Stomach (tissue), 9 donors: Measurements from ENCODE around the gene EEFSEC. TPM values are rescaled to one million over a fixed set of nuclear protein-coding genes. Genes with fewer than 3 reads are reported as not detected.

ENCODE experiments used
- DNase-seq, 2 donors: peaks; one replicate each; pipeline versions ENCODE4 v3.0.0 to v3.0.0-alpha.2; 2013 to 2019
- H3K27ac ChIP-seq, 5 donors: fragments of 200-600 bp in 4 of 5; sonication (generic) in 4 of 5; one replicate each; pipeline ENCODE4 v1.5.1; 2013 to 2019; ENCODE audit warnings: mild to moderate bottlenecking in 1 of 5, moderate library complexity in 1 of 5
- H3K27me3 ChIP-seq, 3 donors: fragments of 200-600 bp; sonication (generic); one replicate each; pipeline ENCODE4 v1.5.1; 2017 to 2019; ENCODE audit warnings: mixed run types in 1 of 3
- H3K36me3 ChIP-seq, 4 donors: fragments of 200-600 bp; sonication (generic); 1 replicate in 3 of 4; 2 replicates in 1 of 4; pipeline ENCODE4 v1.5.1; 2016 to 2019
- H3K4me1 ChIP-seq, 4 donors: fragments of 200-600 bp; sonication (generic); one replicate each; pipeline ENCODE4 v1.5.1; 2016 to 2019
- H3K4me3 ChIP-seq, 4 donors: fragments of 200-600 bp; sonication (generic) in 3 of 4; one replicate each; pipeline ENCODE4 v1.5.1; 2016 to 2019; ENCODE audit warnings: mild to moderate bottlenecking in 1 of 4
- H3K9me3 ChIP-seq, 4 donors: fragments of 200-600 bp; sonication (generic); one replicate each; pipeline ENCODE4 v1.5.1; 2016 to 2019
- EP300 ChIP-seq: sonication (generic); formaldehyde crosslinking; IDR thresholded peaks from one replicate; pipeline ENCODE4 v1.6.1; 2017; ENCODE audit warnings: antibody characterized with exemption
- POLR2A ChIP-seq, 4 donors: fragments of 450-650 bp; IDR thresholded peaks; one replicate each; pipeline ENCODE4 v1.6.1; 2016; ENCODE audit warnings: antibody characterized with exemption in 4 of 4, control low read depth in 2 of 4, mild to moderate bottlenecking in 1 of 4, moderate library complexity in 1 of 4
- POLR2AphosphoS5 ChIP-seq, 3 donors: sonication (generic); formaldehyde crosslinking; IDR thresholded peaks; one replicate each; pipeline ENCODE4 v1.6.1; 2016; ENCODE audit warnings: antibody characterized with exemption in 3 of 3
- WGBS, 5 donors: extraction: QIAGEN DNeasy Blood & Tissue Kit in 3 of 5; methylation state at CpG; one replicate each; pipeline versions ENCODE4 v1.1.5 to v1.1.7; 2013 to 2018; 5-methylcytosine and 5-hydroxymethylcytosine counted together
- intact Hi-C: fragments of 100-400 bp; cut with DNase I; formaldehyde crosslinking; loops from one replicate; pipeline ENCODE4 v1.15.1; 2023; ENCODE audit warnings: low total_unique reads
- polyA plus RNA-seq, 3 donors: library from polyadenylated mRNA; stranded (reverse); fragments of 200-250 nt; gene quantifications; one replicate each; pipeline ENCODE4 v1.2.3, GENCODE V29; 2013
- total RNA-seq, 5 donors: library from RNA; depleted of rRNA; stranded (reverse); fragments of >200 nt; gene quantifications; one replicate each; pipeline versions ENCODE4 v1.1.0 to v1.2.3, GENCODE V29; 2014 to 2016
- TF ChIP-seq, protein P1 (sequence below), 7 experiments: fragments of 450-650 bp in 4 of 7; fragments of 200-600 bp in 3 of 7; sonication (generic) in 3 of 7; IDR thresholded peaks; one replicate each; pipeline ENCODE4 v1.5.1; 2016 to 2019; ENCODE audit warnings: antibody characterized with exemption in 7 of 7, control low read depth in 2 of 7, mild to moderate bottlenecking in 1 of 7
- donor health status: healthy with polysubstance abuse.
- donor health status: Bipolar disorder and iron deficiency.
- donor health status: healthy.

Gene EEFSEC
- total and polyA plus RNA-seq, 8 donors: 5.0 to 39.1 (median 13.2) TPM

GRCh38 chr3:128306481-128306880 is 153.2 kb downstream of the EEFSEC start:
- intact Hi-C loops: no loop called here
- H3K9me3 ChIP-seq: no peaks in the 10 kb centered on the region
- WGBS, 5 donors: 97 to 100% (median 98%) methylated on average over 2 of the region's 2 CpGs

DNA sequence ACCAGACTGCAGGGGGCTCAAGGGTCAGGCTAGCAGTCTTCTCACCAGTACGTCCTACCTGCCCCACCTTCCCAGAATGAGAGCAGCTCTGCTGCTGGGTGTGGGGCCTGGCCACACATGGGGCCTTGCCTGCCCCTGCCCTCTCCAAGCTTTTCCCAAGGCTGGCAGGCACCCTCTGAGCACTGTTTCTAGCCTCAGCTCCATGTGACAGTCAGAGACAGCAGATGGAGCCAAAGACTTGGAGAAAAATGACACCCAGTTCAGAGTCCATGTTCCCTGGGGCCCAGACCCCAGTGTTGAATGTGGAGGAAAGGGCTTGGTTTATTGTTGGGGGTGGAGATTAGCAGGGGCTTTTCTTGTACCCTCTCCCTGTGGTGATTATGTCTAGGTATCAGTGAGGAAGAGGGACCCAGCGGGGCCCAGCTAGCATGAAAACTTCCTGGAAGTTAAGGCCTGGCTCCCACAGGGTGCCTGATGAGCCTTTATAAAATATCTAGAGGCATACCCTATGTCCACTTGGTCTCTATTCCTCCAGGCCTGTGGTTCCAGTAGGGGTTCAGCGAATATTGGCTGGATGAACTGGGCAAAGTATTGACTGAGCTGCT is 153.8 kb downstream of the EEFSEC start:
- TF ChIP-seq EP300: no peak
- TF ChIP-seq, protein P1, sequence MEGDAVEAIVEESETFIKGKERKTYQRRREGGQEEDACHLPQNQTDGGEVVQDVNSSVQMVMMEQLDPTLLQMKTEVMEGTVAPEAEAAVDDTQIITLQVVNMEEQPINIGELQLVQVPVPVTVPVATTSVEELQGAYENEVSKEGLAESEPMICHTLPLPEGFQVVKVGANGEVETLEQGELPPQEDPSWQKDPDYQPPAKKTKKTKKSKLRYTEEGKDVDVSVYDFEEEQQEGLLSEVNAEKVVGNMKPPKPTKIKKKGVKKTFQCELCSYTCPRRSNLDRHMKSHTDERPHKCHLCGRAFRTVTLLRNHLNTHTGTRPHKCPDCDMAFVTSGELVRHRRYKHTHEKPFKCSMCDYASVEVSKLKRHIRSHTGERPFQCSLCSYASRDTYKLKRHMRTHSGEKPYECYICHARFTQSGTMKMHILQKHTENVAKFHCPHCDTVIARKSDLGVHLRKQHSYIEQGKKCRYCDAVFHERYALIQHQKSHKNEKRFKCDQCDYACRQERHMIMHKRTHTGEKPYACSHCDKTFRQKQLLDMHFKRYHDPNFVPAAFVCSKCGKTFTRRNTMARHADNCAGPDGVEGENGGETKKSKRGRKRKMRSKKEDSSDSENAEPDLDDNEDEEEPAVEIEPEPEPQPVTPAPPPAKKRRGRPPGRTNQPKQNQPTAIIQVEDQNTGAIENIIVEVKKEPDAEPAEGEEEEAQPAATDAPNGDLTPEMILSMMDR (IDR thresholded peaks at IDR 0.05): no peak
- Histone ChIP-seq H3K27me3 (no peaks in the 10 kb centered on the region), H3K4me1 (no peaks in the 10 kb centered on the region), H3K27ac (no peak overlapping the region), H3K4me3 (no peak overlapping the region), H3K36me3 (peaks cover 0 to 4% (median 0%) of the 10 kb centered on the region in 4 donors), H3K9me3 (no peaks in the 10 kb centered on the region)
- 92 to 100% (median 96%) methylated on average over 3 of the region's 3 CpGs for WGBS, 5 donors
- intact Hi-C loops: no loop called here
- DNase-seq: peak in 1 of 2 donors; percentile 55

More at GRCh38 chr3:128306481-128306880, 153.2 kb downstream of the EEFSEC start:
- Histone ChIP-seq H3K36me3 (peaks cover 0 to 4% (median 0%) of the 10 kb centered on the region in 4 donors), H3K4me3 (no peak overlapping the region), H3K4me1 (no peaks in the 10 kb centered on the region), H3K27ac (no peak overlapping the region), H3K27me3 (no peaks in the 10 kb centered on the region)
- TF ChIP-seq POLR2AphosphoS5 (IDR thresholded peaks at IDR 0.05) (no peak), EP300 (no peak), POLR2A (IDR thresholded peaks at IDR 0.05) (no peak)
- TF ChIP-seq, protein P1 (IDR thresholded peaks at IDR 0.05): no peak
- no peak for DNase-seq

DNA sequence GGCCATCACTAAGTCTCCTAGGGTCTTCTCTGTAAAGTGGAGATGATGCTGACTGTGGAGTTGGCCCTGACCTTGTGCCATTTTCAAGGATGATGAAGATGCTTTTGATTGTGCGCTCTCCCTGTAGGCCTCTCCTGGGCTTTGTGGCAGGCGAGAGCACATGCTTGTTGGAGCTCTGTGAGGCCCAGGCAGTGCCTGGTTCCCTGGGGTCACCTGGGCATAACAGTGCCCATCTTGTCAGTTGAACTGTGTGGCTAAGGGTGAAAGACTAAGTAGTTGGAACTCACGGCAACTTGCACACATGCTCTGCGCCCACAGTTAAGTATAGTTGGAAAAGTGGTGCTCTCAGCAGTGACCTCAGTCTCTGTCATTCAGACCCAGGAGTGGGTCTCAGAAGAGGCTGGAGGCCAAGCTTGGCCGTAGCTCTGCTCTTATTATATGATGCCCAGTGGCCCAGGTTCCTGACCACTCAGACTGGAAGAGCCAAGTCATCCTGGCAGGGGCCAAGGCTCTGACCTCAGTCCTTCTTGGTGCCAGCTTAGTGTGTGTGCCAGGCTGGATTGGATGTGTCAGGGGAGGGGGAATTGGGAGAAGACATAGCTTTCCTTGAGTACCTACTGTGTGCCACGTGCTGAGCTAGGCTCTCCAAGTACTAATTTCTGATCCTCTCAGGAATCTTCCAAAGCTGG is 154.6 kb downstream of the EEFSEC start:
- DNase-seq: no peak
- no peak for TF ChIP-seq POLR2A (IDR thresholded peaks at IDR 0.05)
- TF ChIP-seq EP300: no peak
- TF ChIP-seq, protein P1 (IDR thresholded peaks at IDR 0.05): no peak
- TF ChIP-seq POLR2AphosphoS5 (IDR thresholded peaks at IDR 0.05): no peak
- WGBS, 5 donors: 89 to 95% (median 94%) methylated on average over 5 to 6 of the region's 6 CpGs

GRCh38 chr3:128309026-128309425 is 155.7 kb downstream of the EEFSEC start:
- Histone ChIP-seq H3K27ac (no peak overlapping the region), H3K27me3 (no peaks in the 10 kb centered on the region), H3K9me3 (no peaks in the 10 kb centered on the region), H3K4me3 (no peak overlapping the region), H3K4me1 (no peaks in the 10 kb centered on the region), H3K36me3 (peaks cover 0 to 4% (median 0%) of the 10 kb centered on the region in 4 donors)
- TF ChIP-seq, protein P1 (IDR thresholded peaks at IDR 0.05): no peak
- TF ChIP-seq POLR2AphosphoS5 (IDR thresholded peaks at IDR 0.05): no peak
- TF ChIP-seq EP300: no peak
- TF ChIP-seq POLR2A (IDR thresholded peaks at IDR 0.05): no peak
- no peak for DNase-seq
- intact Hi-C loops: no loop called here
- 87 to 94% (median 90%) methylated on average over 8 of the region's 8 CpGs for WGBS, 5 donors

More for the DNA sequence above, 154.6 kb downstream of the EEFSEC start:
- no peaks in the 10 kb centered on the region for H3K4me1 ChIP-seq
- H3K9me3 ChIP-seq: no peaks in the 10 kb centered on the region
- intact Hi-C loops: no loop called here
- no peaks in the 10 kb centered on the region for H3K27me3 ChIP-seq
- no peak overlapping the region for H3K27ac ChIP-seq
- no peak overlapping the region for H3K4me3 ChIP-seq
- H3K36me3 ChIP-seq: peaks cover 0 to 4% (median 0%) of the 10 kb centered on the region in 4 donors
